ENCODE data around the gene ALK.

The ALK gene

GRCh38 chr2:29563697-29564096, 357.7 kb downstream of the ALK start:
- DNase-seq = no peak

- DNase-seq = no peak
Measured at GRCh38 chr2:29562896-29563295, 358.5 kb downstream of the ALK start.

GRCh38 chr2:29562319-29562718, 359.1 kb downstream of the ALK start:
- DNase-seq = no peak

- no peak for DNase-seq
Measured at GRCh38 chr2:29561628-29562027, 359.8 kb downstream of the ALK start.

GRCh38 chr2:29561181-29561580, 360.2 kb downstream of the ALK start:
- no peak for DNase-seq

GRCh38 chr2:29560566-29560965, 360.8 kb downstream of the ALK start:
- DNase-seq = no peak

GRCh38 chr2:29560030-29560429, 361.4 kb downstream of the ALK start:
- no peak for DNase-seq

- DNase-seq = no peak
Measured at GRCh38 chr2:29559578-29559977, 361.8 kb downstream of the ALK start.

- DNase-seq = no peak
Measured at GRCh38 chr2:29558097-29558496, 363.3 kb downstream of the ALK start.

- no peak for DNase-seq
Measured at GRCh38 chr2:29557268-29557667, 364.1 kb downstream of the ALK start.

GRCh38 chr2:29549069-29549380, 372.4 kb downstream of the ALK start:
- no peak for DNase-seq

- no peak for DNase-seq
Measured at GRCh38 chr2:29544917-29545316, 376.5 kb downstream of the ALK start.

GRCh38 chr2:29544031-29544430, 377.4 kb downstream of the ALK start:
- no peak for DNase-seq

GRCh38 chr2:29535188-29535587, 386.2 kb downstream of the ALK start:
- no peak for DNase-seq

- DNase-seq = no peak
Measured at GRCh38 chr2:29532436-29532835, 388.9 kb downstream of the ALK start.

- DNase-seq = no peak
Measured at GRCh38 chr2:29531626-29532025, 389.8 kb downstream of the ALK start.

- DNase-seq = no peak
Measured at GRCh38 chr2:29530281-29530680, 391.1 kb downstream of the ALK start.

- DNase-seq = no peak
Measured at GRCh38 chr2:29528891-29529520, 392.4 kb downstream of the ALK start.

- no peak for DNase-seq
Measured at GRCh38 chr2:29528371-29528770, 393.0 kb downstream of the ALK start.

GRCh38 chr2:29527947-29528346, 393.4 kb downstream of the ALK start:
- no peak for DNase-seq

GRCh38 chr2:29526587-29527586, 394.5 kb downstream of the ALK start:
- DNase-seq = no peak

- no peak for DNase-seq
Measured at GRCh38 chr2:29525921-29526320, 395.5 kb downstream of the ALK start.

GRCh38 chr2:29524652-29525051, 396.7 kb downstream of the ALK start:
- no peak for DNase-seq

- no peak for DNase-seq
Measured at GRCh38 chr2:29522951-29523669, 398.3 kb downstream of the ALK start.

Measured in NCI-H2081 treated with DMSO at 0.1 percent for 48 hours (cell line).